Activated T-helper 1 cell treated with anti-CD3 and anti-CD28 coated beads, Interleukin-12 subunit alpha, Interleukin-12 subunit beta, Interleukin-2, Interleukin-4 antibody, amounts not matched to agents 30 ng/mL and 10 ng/mL and 1 ng/mL, durations not matched to agents 14 hours and 24 hours and 36 hours (primary cell): ENCODE results near the gene NPAS3. TPM values are rescaled to one million over a fixed set of nuclear protein-coding genes. Genes with fewer than 3 reads are reported as not detected.

Experiments used
- DNase-seq: peaks from one replicate; pipeline ENCODE4 v3.0.0; 2021; ENCODE audit warnings: low spot score
- H3K27ac Mint-ChIP-seq: one replicate; pipeline ENCODE4 v1.8.0; 2021; ENCODE audit warnings: mild to moderate bottlenecking, mixed read lengths
- H3K27me3 Mint-ChIP-seq: one replicate; pipeline ENCODE4 v1.8.0; 2022; ENCODE audit warnings: mild to moderate bottlenecking, moderate library complexity, mixed read lengths; ENCODE audit not compliant: insufficient read depth
- H3K36me3 Mint-ChIP-seq: one replicate; pipeline ENCODE4 v1.8.0; 2021; ENCODE audit warnings: low read depth, mixed read lengths
- H3K4me1 Mint-ChIP-seq: one replicate; pipeline ENCODE4 v1.8.0; 2021; ENCODE audit warnings: low read depth, mixed read lengths
- H3K4me3 Mint-ChIP-seq: one replicate; pipeline ENCODE4 v1.8.0; 2021; ENCODE audit warnings: mild to moderate bottlenecking, moderate library complexity, mixed read lengths
- H3K9me3 Mint-ChIP-seq: one replicate; pipeline ENCODE4 v1.8.0; 2021; ENCODE audit warnings: mixed read lengths
- intact Hi-C: fragments of 100-400 bp; cut with micrococcal nuclease; formaldehyde crosslinking; loops from one replicate; pipeline ENCODE4 v1.15.1; 2024
- total RNA-seq: library from RNA; stranded (reverse); gene quantifications from 2 replicates; pipeline ENCODE4 v1.2.3, GENCODE V29; 2022

NPAS3 gene
- total RNA-seq, 1 donor from 2014 or later, result not detected

- Mint-ChIP-seq H3K4me3 (peak overlapping the region; percentile 3), H3K4me1 (peaks cover 53% of the 10 kb centered on the region), H3K9me3 (peaks cover 5% of the 10 kb centered on the region), H3K36me3 (no peaks in the 10 kb centered on the region), H3K27ac (peak overlapping the region; percentile 5), H3K27me3 (peaks cover 2% of the 10 kb centered on the region)
- DNase-seq, result no peak
- intact Hi-C loops, result loop anchor here (1.0 to 5.0 kb wide), 3 partner anchors 112 to 377 kb away; no protein-coding TSS in a partner anchor
Measured at GRCh38 chr14:33835677-33836076, 897.0 kb downstream of the NPAS3 start.

GRCh38 chr14:33836203-33836899, 897.7 kb downstream of the NPAS3 start:
- Mint-ChIP-seq H3K27ac (peak overlapping the region; percentile 9), H3K36me3 (no peaks in the 10 kb centered on the region), H3K4me1 (peaks cover 53% of the 10 kb centered on the region), H3K9me3 (peaks cover 5% of the 10 kb centered on the region), H3K27me3 (no peaks in the 10 kb centered on the region), H3K4me3 (peak overlapping the region; percentile 47)
- no peak for DNase-seq
- intact Hi-C loops, result loop anchor here (1.0 to 5.0 kb wide), 3 partner anchors 111 to 376 kb away; no protein-coding TSS in a partner anchor

GRCh38 chr14:33836900-33837577, 898.4 kb downstream of the NPAS3 start:
- Mint-ChIP-seq H3K36me3 (no peaks in the 10 kb centered on the region), H3K9me3 (peaks cover 2% of the 10 kb centered on the region), H3K4me3 (no peak overlapping the region), H3K27me3 (no peaks in the 10 kb centered on the region), H3K4me1 (peaks cover 53% of the 10 kb centered on the region), H3K27ac (no peak overlapping the region)
- intact Hi-C loops, result loop anchor here (1.0 to 5.0 kb wide), 3 partner anchors 110 to 375 kb away; no protein-coding TSS in a partner anchor
- DNase-seq, result no peak

- Mint-ChIP-seq H3K27ac (no peak overlapping the region), H3K27me3 (no peaks in the 10 kb centered on the region), H3K36me3 (no peaks in the 10 kb centered on the region), H3K9me3 (no peaks in the 10 kb centered on the region), H3K4me1 (peaks cover 56% of the 10 kb centered on the region), H3K4me3 (no peak overlapping the region)
- intact Hi-C loops, result loop anchor here (2.0 to 5.0 kb wide), 3 partner anchors 109 to 374 kb away; no protein-coding TSS in a partner anchor
- DNase-seq, result no peak
Measured at GRCh38 chr14:33837943-33838683, 899.4 kb downstream of the NPAS3 start.

GRCh38 chr14:33839193-33840076, 900.8 kb downstream of the NPAS3 start:
- Mint-ChIP-seq H3K36me3 (peaks cover 2% of the 10 kb centered on the region), H3K4me1 (peaks cover 58% of the 10 kb centered on the region), H3K27ac (no peak overlapping the region), H3K4me3 (no peak overlapping the region), H3K27me3 (peaks cover 3% of the 10 kb centered on the region), H3K9me3 (no peaks in the 10 kb centered on the region)
- peak; percentile 49 for DNase-seq
- intact Hi-C loops, result loop anchor here (1.0 to 5.0 kb wide), 7 partner anchors 108 to 483 kb away; no protein-coding TSS in a partner anchor

GRCh38 chr14:33840797-33841196, 902.1 kb downstream of the NPAS3 start:
- intact Hi-C loops, result loop anchor here (2.0 kb wide), 1 partner anchor 482 kb away; no protein-coding TSS in a partner anchor
- Mint-ChIP-seq H3K9me3 (no peaks in the 10 kb centered on the region), H3K27me3 (peaks cover 3% of the 10 kb centered on the region), H3K4me3 (no peak overlapping the region), H3K36me3 (peaks cover 2% of the 10 kb centered on the region), H3K27ac (no peak overlapping the region), H3K4me1 (peaks cover 48% of the 10 kb centered on the region)
- DNase-seq, result no peak

- no peak overlapping the region for H3K4me3 Mint-ChIP-seq
- H3K27me3 Mint-ChIP-seq, result peaks cover 8% of the 10 kb centered on the region
- DNase-seq, result no peak
- no peaks in the 10 kb centered on the region for H3K9me3 Mint-ChIP-seq
- peaks cover 45% of the 10 kb centered on the region for H3K4me1 Mint-ChIP-seq
- no peak overlapping the region for H3K27ac Mint-ChIP-seq
- intact Hi-C loops, result no loop called here
- peaks cover 8% of the 10 kb centered on the region for H3K36me3 Mint-ChIP-seq
Measured at GRCh38 chr14:33842299-33842698, 903.6 kb downstream of the NPAS3 start.

- Mint-ChIP-seq H3K9me3 (no peaks in the 10 kb centered on the region), H3K36me3 (peaks cover 8% of the 10 kb centered on the region), H3K27ac (no peak overlapping the region), H3K4me1 (peaks cover 32% of the 10 kb centered on the region), H3K4me3 (no peak overlapping the region), H3K27me3 (peaks cover 8% of the 10 kb centered on the region)
- intact Hi-C loops, result no loop called here
- no peak for DNase-seq
Measured at GRCh38 chr14:33844118-33844517, 905.4 kb downstream of the NPAS3 start.

- Mint-ChIP-seq H3K4me3 (no peak overlapping the region), H3K36me3 (peaks cover 8% of the 10 kb centered on the region), H3K9me3 (no peaks in the 10 kb centered on the region), H3K4me1 (peaks cover 23% of the 10 kb centered on the region), H3K27me3 (peaks cover 10% of the 10 kb centered on the region), H3K27ac (no peak overlapping the region)
- DNase-seq, result no peak
- intact Hi-C loops, result no loop called here
Measured at GRCh38 chr14:33846100-33846824, 907.6 kb downstream of the NPAS3 start.

GRCh38 chr14:33847066-33847465, 908.4 kb downstream of the NPAS3 start:
- intact Hi-C loops, result no loop called here
- Mint-ChIP-seq H3K4me1 (peaks cover 23% of the 10 kb centered on the region), H3K27me3 (peaks cover 14% of the 10 kb centered on the region), H3K27ac (no peak overlapping the region), H3K9me3 (no peaks in the 10 kb centered on the region), H3K36me3 (peaks cover 8% of the 10 kb centered on the region), H3K4me3 (no peak overlapping the region)
- DNase-seq, result no peak

GRCh38 chr14:33848009-33848408, 909.3 kb downstream of the NPAS3 start:
- Mint-ChIP-seq H3K9me3 (no peaks in the 10 kb centered on the region), H3K27me3 (peaks cover 22% of the 10 kb centered on the region), H3K36me3 (peaks cover 10% of the 10 kb centered on the region), H3K4me3 (no peak overlapping the region), H3K27ac (no peak overlapping the region), H3K4me1 (peaks cover 21% of the 10 kb centered on the region)
- DNase-seq, result no peak
- intact Hi-C loops, result no loop called here
